MM.1S (cell line): ENCODE data around the gene ARVCF.

Experiments used
- DNase-seq: peaks from one replicate; pipeline ENCODE4 v3.0.0-alpha.2; 2015
- H2AFZ ChIP-seq: fragments of 300-600 bp; sonication (generic); 2 replicates; pipeline ENCODE4 v1.6.0; 2016; ENCODE audit warnings: antibody characterized with exemption, low read length
- H3F3A ChIP-seq: fragments of 300-600 bp; sonication (generic); 2 replicates; pipeline ENCODE4 v1.6.1; 2016; ENCODE audit warnings: mild to moderate bottlenecking, antibody characterized with exemption, low read length, moderate library complexity, mixed read lengths; ENCODE audit not compliant: insufficient read depth
- H3K27ac ChIP-seq: fragments of 300-600 bp; sonication (generic); 2 replicates; pipeline ENCODE4 v1.5.1; 2016; ENCODE audit warnings: mild to moderate bottlenecking, low read length
- H3K27me3 ChIP-seq: fragments of 300-600 bp; sonication (generic); replicated peaks from 2 replicates; pipeline ENCODE4 v1.6.0; 2016; ENCODE audit warnings: low read length; ENCODE audit not compliant: insufficient read depth
- H3K36me3 ChIP-seq: fragments of 300-600 bp; sonication (generic); replicated peaks from 2 replicates; pipeline ENCODE4 v1.6.1; 2016; ENCODE audit warnings: mild to moderate bottlenecking, low read length, mixed read lengths; ENCODE audit not compliant: insufficient read depth
- H3K4me1 ChIP-seq: fragments of 300-600 bp; sonication (generic); 2 replicates; pipeline ENCODE4 v1.6.1; 2016; ENCODE audit warnings: low read length, mixed read lengths
- H3K4me2 ChIP-seq: fragments of 300-600 bp; sonication (generic); 2 replicates; pipeline ENCODE4 v1.6.0; 2016; ENCODE audit warnings: low read depth, low read length
- H3K4me3 ChIP-seq: fragments of 300-600 bp; sonication (generic); 2 replicates; pipeline ENCODE4 v1.5.1; 2016; ENCODE audit warnings: low read length, mixed read lengths
- H3K79me2 ChIP-seq: fragments of 300-600 bp; sonication (generic); 2 replicates; pipeline ENCODE4 v1.6.1; 2016; ENCODE audit warnings: mixed run types, low read length, mixed read lengths
- H3K9ac ChIP-seq: fragments of 300-600 bp; sonication (generic); 2 replicates; pipeline ENCODE4 v1.6.1; 2016; ENCODE audit warnings: low read length, mixed read lengths
- H3K9me2 ChIP-seq: fragments of 300-600 bp; sonication (generic); replicated peaks from 2 replicates; pipeline ENCODE4 v1.6.1; 2016; ENCODE audit warnings: mild to moderate bottlenecking, low read length, mixed read lengths; ENCODE audit not compliant: insufficient read depth
- H3K9me3 ChIP-seq: fragments of 300-600 bp; sonication (generic); replicated peaks from 2 replicates; pipeline ENCODE4 v1.6.1; 2016; ENCODE audit warnings: mild to moderate bottlenecking, low read length, mixed read lengths; ENCODE audit not compliant: insufficient read depth
- H4K20me1 ChIP-seq: fragments of 300-600 bp; sonication (generic); 2 replicates; pipeline ENCODE4 v1.6.1; 2016; ENCODE audit warnings: mild to moderate bottlenecking, low read length, moderate library complexity, mixed read lengths; ENCODE audit not compliant: insufficient read depth
- EZH2 ChIP-seq: fragments of 300-600 bp; sonication (generic); optimal IDR thresholded peaks from 2 replicates; pipeline ENCODE3; 2017; ENCODE audit warnings: low read depth, mild to moderate bottlenecking, antibody characterized with exemption, low read length, mixed read lengths
- EZH2phosphoT487 ChIP-seq: fragments of 300-600 bp; sonication (generic); IDR thresholded peaks from 2 replicates; pipeline ENCODE4 v1.6.1; 2018; ENCODE audit warnings: antibody characterized with exemption, low read length
- TF ChIP-seq, protein P1 (sequence below): fragments of 300-600 bp; sonication (generic); IDR thresholded peaks from 2 replicates; pipeline ENCODE4 v1.5.1; 2016; ENCODE audit warnings: antibody characterized with exemption, low read length, mixed read lengths

The ARVCF gene

DNA sequence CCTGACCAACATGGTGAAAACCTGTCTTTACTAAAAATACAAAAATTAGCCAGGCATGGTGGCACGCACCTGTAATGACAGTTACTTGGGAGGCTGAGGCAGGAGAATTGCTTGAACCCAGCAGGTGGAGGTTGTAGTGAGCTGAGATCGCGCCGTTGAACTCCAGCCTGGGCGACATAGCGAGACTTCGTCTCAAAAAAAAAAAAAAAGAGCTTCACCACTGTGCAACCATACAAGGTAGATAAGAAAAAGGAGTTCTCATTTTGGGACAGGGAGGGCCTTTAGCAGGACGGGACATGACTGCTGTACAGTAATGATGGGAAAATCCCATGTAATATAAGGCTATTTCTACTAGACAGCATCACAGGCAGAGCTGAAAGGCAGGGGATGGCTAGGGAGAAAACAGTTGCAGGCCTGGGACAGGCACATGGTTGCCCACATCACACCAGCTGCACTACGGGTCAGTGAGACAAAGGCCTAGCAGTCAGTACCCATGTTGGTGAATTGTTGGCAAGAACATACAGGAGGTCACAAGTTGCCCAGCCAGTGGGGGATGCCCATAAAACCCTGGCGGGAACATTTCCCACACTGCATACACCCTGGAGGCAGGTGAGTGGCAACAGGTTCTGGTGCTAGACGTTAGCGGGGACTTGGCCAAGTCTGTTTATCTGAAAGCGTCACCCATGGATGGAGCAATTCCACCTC is 9.7 kb upstream of the ARVCF start:
- Histone ChIP-seq H3K4me3 (no peak overlapping the region), H3K36me3 (no peaks in the 10 kb centered on the region), H3K79me2 (peaks cover 19% of the 10 kb centered on the region), H3K9me2 (no peaks in the 10 kb centered on the region), H3K9me3 (no peaks in the 10 kb centered on the region), H3K4me2 (no peak overlapping the region), H3K27me3 (no peaks in the 10 kb centered on the region), H4K20me1 (no peaks in the 10 kb centered on the region), H3F3A (no peaks in the 10 kb centered on the region), H3K4me1 (peaks cover 4% of the 10 kb centered on the region; the same call in 1 of the 2 replicates), H3K27ac (no peak overlapping the region), H3K9ac (no peak overlapping the region), H2AFZ (no peak overlapping the region)
- TF ChIP-seq EZH2 (no peak), EZH2phosphoT487 (no peak)
- TF ChIP-seq, protein P1, sequence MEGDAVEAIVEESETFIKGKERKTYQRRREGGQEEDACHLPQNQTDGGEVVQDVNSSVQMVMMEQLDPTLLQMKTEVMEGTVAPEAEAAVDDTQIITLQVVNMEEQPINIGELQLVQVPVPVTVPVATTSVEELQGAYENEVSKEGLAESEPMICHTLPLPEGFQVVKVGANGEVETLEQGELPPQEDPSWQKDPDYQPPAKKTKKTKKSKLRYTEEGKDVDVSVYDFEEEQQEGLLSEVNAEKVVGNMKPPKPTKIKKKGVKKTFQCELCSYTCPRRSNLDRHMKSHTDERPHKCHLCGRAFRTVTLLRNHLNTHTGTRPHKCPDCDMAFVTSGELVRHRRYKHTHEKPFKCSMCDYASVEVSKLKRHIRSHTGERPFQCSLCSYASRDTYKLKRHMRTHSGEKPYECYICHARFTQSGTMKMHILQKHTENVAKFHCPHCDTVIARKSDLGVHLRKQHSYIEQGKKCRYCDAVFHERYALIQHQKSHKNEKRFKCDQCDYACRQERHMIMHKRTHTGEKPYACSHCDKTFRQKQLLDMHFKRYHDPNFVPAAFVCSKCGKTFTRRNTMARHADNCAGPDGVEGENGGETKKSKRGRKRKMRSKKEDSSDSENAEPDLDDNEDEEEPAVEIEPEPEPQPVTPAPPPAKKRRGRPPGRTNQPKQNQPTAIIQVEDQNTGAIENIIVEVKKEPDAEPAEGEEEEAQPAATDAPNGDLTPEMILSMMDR = no peak
- no peak for DNase-seq

DNA sequence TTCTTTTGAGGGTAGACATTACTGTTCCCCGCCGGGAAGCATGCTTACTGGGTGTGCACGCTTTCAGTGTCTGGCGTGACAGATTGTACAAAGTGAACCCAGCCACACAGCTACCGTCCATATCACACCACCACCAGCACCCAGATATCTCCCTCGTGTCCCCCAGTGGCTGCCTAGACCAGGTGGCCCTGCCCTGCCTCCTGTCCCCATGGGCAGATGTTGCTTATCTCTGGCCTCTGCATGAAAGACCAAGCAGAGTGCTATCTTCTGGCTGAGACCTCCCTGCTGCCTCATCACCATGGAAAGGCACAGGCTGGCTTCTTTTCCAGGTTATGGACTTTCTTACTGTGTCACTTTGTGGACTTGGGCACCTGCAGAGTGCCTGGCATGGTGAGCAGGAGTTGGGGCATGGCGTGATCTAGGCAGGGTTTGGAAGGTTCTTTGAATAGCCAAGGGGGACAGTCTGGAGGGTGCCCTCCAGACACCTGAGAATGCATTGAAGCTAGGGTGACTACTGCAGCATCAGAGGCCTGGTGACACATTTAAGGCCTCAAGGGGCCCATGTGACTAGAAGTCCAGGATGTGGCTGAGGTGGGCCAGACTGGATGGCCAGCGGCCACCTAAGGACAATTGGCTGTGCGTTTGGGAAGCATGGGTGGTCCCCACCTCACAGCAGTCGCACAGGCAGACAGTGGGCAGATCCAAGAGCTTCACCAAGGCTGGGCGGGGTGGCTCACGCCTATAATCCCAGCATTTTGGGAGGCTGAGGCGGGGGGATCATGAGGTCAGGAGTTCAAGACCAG is 9.0 kb upstream of the ARVCF start:
- H3K4me1 ChIP-seq = peaks cover 4% of the 10 kb centered on the region; the same call in 1 of the 2 replicates
- H3K79me2 ChIP-seq = peaks cover 22% of the 10 kb centered on the region
- H3K4me3 ChIP-seq = no peak overlapping the region
- no peaks in the 10 kb centered on the region for H3K9me3 ChIP-seq
- no peaks in the 10 kb centered on the region for H3K36me3 ChIP-seq
- no peak overlapping the region for H3K9ac ChIP-seq
- TF ChIP-seq, protein P1 = no peak
- TF ChIP-seq EZH2phosphoT487 (no peak), EZH2 (no peak)
- H3K4me2 ChIP-seq = no peak overlapping the region
- no peaks in the 10 kb centered on the region for H3K27me3 ChIP-seq
- H3K27ac ChIP-seq = no peak overlapping the region
- no peak overlapping the region for H2AFZ ChIP-seq
- no peaks in the 10 kb centered on the region for H3K9me2 ChIP-seq
- no peaks in the 10 kb centered on the region for H3F3A ChIP-seq
- no peak for DNase-seq
- H4K20me1 ChIP-seq = no peaks in the 10 kb centered on the region

DNA sequence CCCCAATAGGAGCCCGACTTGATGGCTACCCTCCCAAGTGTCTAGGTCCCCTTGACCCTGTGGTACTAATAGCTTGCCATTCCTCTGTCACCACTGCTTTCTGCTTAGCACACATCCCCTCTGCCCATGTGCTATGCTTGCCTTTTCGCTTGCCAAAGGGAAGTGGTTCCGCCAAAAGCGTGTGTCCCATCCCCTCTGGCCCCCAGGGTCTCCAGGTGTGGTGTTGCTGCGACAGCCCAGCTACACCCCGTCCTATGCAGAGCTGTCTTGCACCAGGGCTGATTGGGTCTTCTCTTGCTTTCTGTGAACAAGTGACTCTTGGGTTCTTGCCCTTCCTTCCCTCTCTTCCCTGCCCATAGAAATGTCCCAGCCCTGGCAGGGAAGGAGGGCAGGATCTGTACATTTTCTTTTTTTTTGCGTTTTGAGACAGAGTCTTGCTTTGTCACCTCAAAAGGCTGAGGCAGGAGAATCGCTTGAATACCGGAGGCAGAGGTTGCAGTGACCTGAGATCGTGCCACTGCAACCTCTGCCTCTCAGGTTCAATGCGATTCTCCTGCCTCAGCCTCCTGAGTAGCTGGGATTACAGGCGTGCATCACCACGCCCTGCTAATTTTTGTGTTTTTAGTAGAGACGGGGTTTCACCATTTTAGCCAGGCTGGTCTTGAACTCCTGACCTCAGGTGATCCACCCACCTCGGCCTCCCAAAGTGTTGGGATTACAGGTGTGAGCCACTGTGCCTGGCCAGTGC is 8.2 kb upstream of the ARVCF start:
- Histone ChIP-seq H3K27ac (no peak overlapping the region), H3F3A (no peaks in the 10 kb centered on the region), H3K4me3 (no peak overlapping the region), H3K4me1 (peaks cover 9% of the 10 kb centered on the region), H3K9me3 (no peaks in the 10 kb centered on the region), H3K4me2 (no peak overlapping the region), H3K9ac (no peak overlapping the region), H3K79me2 (peaks cover 22% of the 10 kb centered on the region), H3K9me2 (no peaks in the 10 kb centered on the region), H3K27me3 (0 out of 2 replicates have a peak, but pooled peaks cover 3% of the 10 kb centered on the region), H3K36me3 (no peaks in the 10 kb centered on the region), H2AFZ (no peak overlapping the region), H4K20me1 (no peaks in the 10 kb centered on the region)
- TF ChIP-seq, protein P1 = no peak
- TF ChIP-seq EZH2phosphoT487 (no peak), EZH2 (no peak)
- DNase-seq = no peak
